Trophoblast cell (in vitro differentiated cells and primary cell): ENCODE data around the gene HTT-AS.
A peak's percentile ranks its signal among the peaks of the same experiment; 100 is the strongest.

Experiments
- DNase-seq, 2 donors: peaks; one replicate each; pipeline ENCODE4 v3.0.0-alpha.2; 2016
- H2AFZ ChIP-seq: 2 replicates; pipeline ENCODE4 v1.6.1; 2013; ENCODE audit warnings: low read length, moderate library complexity, mild to moderate bottlenecking; ENCODE audit not compliant: insufficient read depth, poor library complexity
- H2AK5ac ChIP-seq: 2 replicates; pipeline ENCODE4 v1.6.1; 2013; ENCODE audit warnings: mild to moderate bottlenecking, low read length
- H2BK120ac ChIP-seq: 2 replicates; pipeline ENCODE4 v1.6.1; 2013; ENCODE audit warnings: low read length, mild to moderate bottlenecking, moderate library complexity; ENCODE audit not compliant: insufficient read depth, poor library complexity
- H2BK12ac ChIP-seq: 2 replicates; pipeline ENCODE4 v1.6.1; 2013; ENCODE audit warnings: mild to moderate bottlenecking, low read length, moderate library complexity
- H2BK5ac ChIP-seq: 2 replicates; pipeline ENCODE4 v1.6.1; 2013; ENCODE audit warnings: low read length, low read depth, moderate library complexity, mild to moderate bottlenecking; ENCODE audit not compliant: poor library complexity
- H3K14ac ChIP-seq: 2 replicates; pipeline ENCODE4 v1.6.1; 2013; ENCODE audit warnings: mild to moderate bottlenecking, low read length
- H3K18ac ChIP-seq: 2 replicates; pipeline ENCODE4 v1.6.1; 2013; ENCODE audit warnings: mild to moderate bottlenecking, low read length
- H3K23ac ChIP-seq: 2 replicates; pipeline ENCODE4 v1.6.1; 2013; ENCODE audit warnings: low read length
- H3K27ac ChIP-seq: 2 replicates; pipeline ENCODE4 v1.5.1; 2013; ENCODE audit warnings: low read depth, mild to moderate bottlenecking, inconsistent platforms, low read length, moderate library complexity
- H3K27me3 ChIP-seq: 2 replicates; pipeline ENCODE4 v1.6.1; 2013; ENCODE audit warnings: inconsistent platforms, mild to moderate bottlenecking, low read length, moderate library complexity; ENCODE audit not compliant: insufficient read depth
- H3K36me3 ChIP-seq, 2 experiments: 1 replicate in 1 of 2; 2 replicates in 1 of 2; pipeline ENCODE4 v1.6.1; 2013; ENCODE audit warnings: low read length in 2 of 2, mild to moderate bottlenecking in 2 of 2, moderate library complexity in 1 of 2; ENCODE audit not compliant: insufficient read depth in 2 of 2, control insufficient read depth in 1 of 2
- H3K4ac ChIP-seq: 2 replicates; pipeline ENCODE4 v1.6.1; 2013; ENCODE audit warnings: low read depth, mild to moderate bottlenecking, low read length, moderate library complexity
- H3K4me1 ChIP-seq, 2 experiments: 1 replicate in 1 of 2; 2 replicates in 1 of 2; pipeline ENCODE4 v1.6.1; 2013; ENCODE audit warnings: low read length in 2 of 2, mild to moderate bottlenecking in 2 of 2, moderate library complexity in 1 of 2; ENCODE audit not compliant: insufficient read depth in 2 of 2, control insufficient read depth in 1 of 2
- H3K4me2 ChIP-seq: 2 replicates; pipeline ENCODE4 v1.6.1; 2013; ENCODE audit warnings: inconsistent platforms, mild to moderate bottlenecking, low read length, moderate library complexity
- H3K4me3 ChIP-seq: 2 replicates; pipeline ENCODE4 v1.5.1; 2013; ENCODE audit warnings: mild to moderate bottlenecking, low read depth, low read length, inconsistent platforms
- H3K79me1 ChIP-seq: one replicate; pipeline ENCODE4 v1.6.1; 2013; ENCODE audit warnings: low read length
- H3K79me2 ChIP-seq: 2 replicates; pipeline ENCODE4 v1.6.1; 2013; ENCODE audit warnings: low read length, mild to moderate bottlenecking; ENCODE audit not compliant: control insufficient read depth, insufficient read depth, poor library complexity
- H3K9ac ChIP-seq: 2 replicates; pipeline ENCODE4 v1.6.1; 2013; ENCODE audit warnings: mild to moderate bottlenecking, low read length
- H3K9me3 ChIP-seq: 2 replicates; pipeline ENCODE4 v1.6.1; 2013; ENCODE audit warnings: low read depth, mild to moderate bottlenecking, control low read depth, inconsistent platforms, low read length; ENCODE audit not compliant: insufficient read depth
- H4K12ac ChIP-seq: 2 replicates; pipeline ENCODE4 v1.6.1; 2013; ENCODE audit warnings: low read depth, mild to moderate bottlenecking, low read length, moderate library complexity
- H4K8ac ChIP-seq: 2 replicates; pipeline ENCODE4 v1.6.1; 2013; ENCODE audit warnings: low read depth, mild to moderate bottlenecking, low read length, moderate library complexity
- H4K91ac ChIP-seq: one replicate; pipeline ENCODE4 v1.6.1; 2013; ENCODE audit warnings: low read depth, mild to moderate bottlenecking, low read length, moderate library complexity
- WGBS: extraction: QIAGEN DNeasy Blood & Tissue Kit; methylation state at CpG from one replicate; pipeline ENCODE4 v1.1.7; 2013; ENCODE audit warnings: missing lambda C conversion rate; ENCODE audit not compliant: insufficient read length, insufficient coverage; ENCODE audit errors: extremely low coverage; 5-methylcytosine and 5-hydroxymethylcytosine counted together

Gene HTT-AS

DNA sequence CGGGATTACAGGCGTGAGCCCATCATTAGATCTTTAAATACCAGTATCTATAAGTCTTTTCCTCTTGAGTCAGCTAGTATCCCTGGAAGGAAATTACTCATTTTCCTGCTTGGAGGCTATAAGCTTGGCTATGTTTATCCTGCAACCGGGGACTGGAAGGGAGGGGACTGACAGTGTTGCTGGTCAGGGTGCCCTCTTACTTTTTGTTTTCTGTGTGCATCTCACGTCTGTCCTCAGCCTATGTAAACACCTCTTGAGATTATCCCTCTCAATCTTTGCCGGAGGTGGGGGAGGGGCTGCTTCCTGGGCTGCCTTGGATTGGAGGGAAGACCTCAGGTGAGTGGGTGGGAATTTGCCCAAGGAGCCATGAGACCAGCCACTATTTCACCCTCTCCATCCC is 37.1 kb upstream of the HTT-AS start:
- Histone ChIP-seq H3K79me1 (no peaks in the 10 kb centered on the region), H2BK12ac (no peak overlapping the region), H3K36me3 (peaks cover 37 to 53% of the 10 kb centered on the region in 2 experiments), H3K23ac (no peak overlapping the region), H2AFZ (no peak overlapping the region), H3K9ac (no peak overlapping the region), H4K91ac (no peak overlapping the region), H3K4ac (no peak overlapping the region), H2BK5ac (no peak overlapping the region), H3K27me3 (no peaks in the 10 kb centered on the region), H3K4me1 (peaks cover 0 to 3% of the 10 kb centered on the region in 2 experiments), H3K4me2 (no peak overlapping the region), H4K12ac (no peak overlapping the region), H3K9me3 (peaks cover 5% of the 10 kb centered on the region), H3K14ac (no peak overlapping the region), H3K4me3 (no peak overlapping the region), H2AK5ac (no peak overlapping the region), H2BK120ac (no peak overlapping the region), H3K79me2 (no peaks in the 10 kb centered on the region), H4K8ac (no peak overlapping the region), H3K27ac (no peak overlapping the region), H3K18ac (no peak overlapping the region)
- DNase-seq: peak; percentile 25 to 51
- no CpG with 5 or more reads among the region's 5 CpGs for WGBS

DNA sequence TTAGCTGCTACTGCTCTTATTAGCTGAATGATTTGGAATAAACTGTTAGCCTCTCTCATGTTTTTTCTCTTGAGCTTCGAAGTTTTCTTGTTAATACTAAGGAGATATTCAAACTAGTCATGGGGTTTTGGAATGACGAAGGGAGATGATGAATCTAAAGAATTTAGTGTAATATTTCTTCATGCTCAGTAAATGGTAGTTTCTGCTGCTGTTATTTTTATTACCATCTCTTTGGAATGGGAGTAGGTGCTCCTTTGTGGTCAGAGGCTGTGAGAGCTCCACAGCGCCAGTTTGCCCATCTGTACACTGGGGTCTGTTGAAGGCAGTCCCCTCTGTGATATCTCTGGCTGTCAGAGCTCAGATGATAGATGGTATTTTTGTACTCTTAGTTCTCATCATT is 33.9 kb upstream of the HTT-AS start:
- no peak overlapping the region for H3K4me2 ChIP-seq

DNA sequence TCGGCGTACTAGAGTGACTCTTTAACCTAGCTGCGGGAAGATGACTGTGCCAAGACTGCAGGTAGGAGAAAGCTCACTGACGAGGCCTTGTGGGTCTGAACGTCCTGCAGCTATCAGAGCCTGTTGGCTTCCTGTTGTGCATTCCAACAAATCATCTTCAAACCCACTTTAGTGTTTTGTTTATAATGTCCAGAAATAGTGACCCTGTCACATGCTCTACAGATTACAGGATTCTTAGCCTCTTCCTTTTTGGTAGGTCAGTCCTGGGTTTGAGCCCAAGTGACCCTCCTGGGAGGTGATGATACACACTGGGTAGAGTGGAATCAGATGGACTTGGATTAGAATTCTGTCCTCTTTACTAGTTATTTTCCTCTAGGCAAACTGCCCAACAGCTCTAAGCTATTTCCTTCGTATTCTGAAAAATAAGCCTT is 33.4 kb upstream of the HTT-AS start:
- H2BK12ac ChIP-seq: no peak overlapping the region
- H3K79me1 ChIP-seq: no peaks in the 10 kb centered on the region
- no CpG with 5 or more reads among the region's 6 CpGs for WGBS
- peaks cover 3% of the 10 kb centered on the region for H3K9me3 ChIP-seq
- H3K4ac ChIP-seq: no peak overlapping the region
- no peak overlapping the region for H3K4me3 ChIP-seq
- no peak overlapping the region for H4K8ac ChIP-seq
- H4K12ac ChIP-seq: no peak overlapping the region
- no peaks in the 10 kb centered on the region for H3K27me3 ChIP-seq
- no peaks in the 10 kb centered on the region for H3K79me2 ChIP-seq
- H2AFZ ChIP-seq: no peak overlapping the region
- DNase-seq: peak in 1 of 2 donors; percentile 55
- no peak overlapping the region for H2BK5ac ChIP-seq
- no peak overlapping the region for H2BK120ac ChIP-seq
- no peak overlapping the region for H2AK5ac ChIP-seq
- H3K4me2 ChIP-seq: no peak overlapping the region
- H3K18ac ChIP-seq: no peak overlapping the region
- no peak overlapping the region for H3K9ac ChIP-seq
- no peak overlapping the region for H3K27ac ChIP-seq
- H4K91ac ChIP-seq: no peak overlapping the region
- no peak overlapping the region for H3K14ac ChIP-seq
- H3K36me3 ChIP-seq: peaks cover 25 to 42% of the 10 kb centered on the region in 2 experiments
- H3K23ac ChIP-seq: no peak overlapping the region
- H3K4me1 ChIP-seq: peaks cover 0 to 3% of the 10 kb centered on the region in 2 experiments

More for the DNA sequence above, 33.9 kb upstream of the HTT-AS start:
- no peak overlapping the region for H3K9ac ChIP-seq
- peaks cover 4% of the 10 kb centered on the region for H3K9me3 ChIP-seq
- H3K27ac ChIP-seq: no peak overlapping the region
- H3K14ac ChIP-seq: no peak overlapping the region
- no peaks in the 10 kb centered on the region for H3K79me1 ChIP-seq
- H4K12ac ChIP-seq: no peak overlapping the region
- no peak overlapping the region for H2AK5ac ChIP-seq
- peaks cover 24 to 41% of the 10 kb centered on the region in 2 experiments for H3K36me3 ChIP-seq
- no peak overlapping the region for H3K18ac ChIP-seq
- H3K4me1 ChIP-seq: peaks cover 0 to 3% of the 10 kb centered on the region in 2 experiments
- H3K4me3 ChIP-seq: no peak overlapping the region
- no peak overlapping the region for H4K8ac ChIP-seq
- H2BK5ac ChIP-seq: no peak overlapping the region
- H3K23ac ChIP-seq: no peak overlapping the region
- no peak overlapping the region for H2AFZ ChIP-seq
- no peaks in the 10 kb centered on the region for H3K27me3 ChIP-seq
- H3K4ac ChIP-seq: no peak overlapping the region
- WGBS: no CpG with 5 or more reads among the region's 3 CpGs
- no peak overlapping the region for H2BK12ac ChIP-seq
- H4K91ac ChIP-seq: no peak overlapping the region
- no peaks in the 10 kb centered on the region for H3K79me2 ChIP-seq
- H2BK120ac ChIP-seq: no peak overlapping the region
- DNase-seq: peak in 1 of 2 donors; percentile 55

DNA sequence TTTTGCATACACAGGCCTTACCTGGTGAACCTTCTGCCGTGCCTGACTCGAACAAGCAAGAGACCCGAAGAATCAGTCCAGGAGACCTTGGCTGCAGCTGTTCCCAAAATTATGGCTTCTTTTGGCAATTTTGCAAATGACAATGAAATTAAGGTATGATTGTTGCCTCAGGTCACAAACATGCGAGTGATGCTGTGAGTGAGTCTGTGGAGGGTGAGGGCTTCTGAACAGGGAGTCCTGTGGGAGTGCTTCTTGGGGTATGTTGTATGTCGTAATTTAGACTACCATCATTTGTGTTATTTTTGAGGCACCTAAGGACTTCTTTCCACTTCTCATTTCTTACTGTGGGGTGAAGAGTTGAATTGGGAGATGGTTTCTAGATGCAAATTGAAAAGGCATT is 32.9 kb upstream of the HTT-AS start:
- no peak overlapping the region for H3K9ac ChIP-seq
- H3K18ac ChIP-seq: no peak overlapping the region
- no peak overlapping the region for H3K14ac ChIP-seq
- H3K79me1 ChIP-seq: no peaks in the 10 kb centered on the region
- H2BK5ac ChIP-seq: no peak overlapping the region
- H3K23ac ChIP-seq: no peak overlapping the region
- H2BK120ac ChIP-seq: no peak overlapping the region
- no peak overlapping the region for H3K4ac ChIP-seq
- no peak overlapping the region for H3K4me2 ChIP-seq
- H2BK12ac ChIP-seq: no peak overlapping the region
- no CpG with 5 or more reads among the region's 5 CpGs for WGBS
- peaks cover 1% of the 10 kb centered on the region for H3K9me3 ChIP-seq
- H3K4me1 ChIP-seq: peaks cover 0 to 3% of the 10 kb centered on the region in 2 experiments
- H4K12ac ChIP-seq: no peak overlapping the region
- H4K91ac ChIP-seq: no peak overlapping the region
- DNase-seq: peak in 1 of 2 donors; percentile 58
- no peak overlapping the region for H2AK5ac ChIP-seq
- no peak overlapping the region for H3K27ac ChIP-seq
- no peak overlapping the region for H3K4me3 ChIP-seq
- H3K79me2 ChIP-seq: no peaks in the 10 kb centered on the region
- peaks cover 28 to 43% of the 10 kb centered on the region in 2 experiments for H3K36me3 ChIP-seq
- no peaks in the 10 kb centered on the region for H3K27me3 ChIP-seq
- H2AFZ ChIP-seq: no peak overlapping the region
- no peak overlapping the region for H4K8ac ChIP-seq
